GM19328 (cell line): ENCODE data around the gene NCKAP5.

Experiments
- ATAC-seq: cut with Tn5 transposase; IDR thresholded peaks from one replicate; pipeline ENCODE4 v1.9.1; 2021; ENCODE audit warnings: mild to moderate bottlenecking, moderate library complexity; ENCODE audit not compliant: unreplicated experiment

Gene NCKAP5

GRCh38 chr2:133061874-133062593 is 506.2 kb downstream of the NCKAP5 start:
- ATAC-seq, result no peak

GRCh38 chr2:133054297-133054696 is 514.0 kb downstream of the NCKAP5 start:
- ATAC-seq, result no peak

GRCh38 chr2:133053541-133053940 is 514.7 kb downstream of the NCKAP5 start:
- no peak for ATAC-seq

- no peak for ATAC-seq
Observed at GRCh38 chr2:133045787-133046186, 522.5 kb downstream of the NCKAP5 start.

GRCh38 chr2:133044556-133044955 is 523.7 kb downstream of the NCKAP5 start:
- ATAC-seq, result no peak

- ATAC-seq, result no peak
Observed at GRCh38 chr2:133040170-133040569, 528.1 kb downstream of the NCKAP5 start.

GRCh38 chr2:133039531-133039930 is 528.7 kb downstream of the NCKAP5 start:
- ATAC-seq, result no peak

- no peak for ATAC-seq
Observed at GRCh38 chr2:133026536-133027177, 541.6 kb downstream of the NCKAP5 start.

GRCh38 chr2:133025004-133025403 is 543.3 kb downstream of the NCKAP5 start:
- ATAC-seq, result no peak

- ATAC-seq, result no peak
Observed at GRCh38 chr2:133012847-133013734, 555.2 kb downstream of the NCKAP5 start.

- ATAC-seq, result no peak
Observed at GRCh38 chr2:133004623-133005022, 563.6 kb downstream of the NCKAP5 start.

- no peak for ATAC-seq
Observed at GRCh38 chr2:132999421-132999820, 568.8 kb downstream of the NCKAP5 start.

GRCh38 chr2:132998221-132998620 is 570.0 kb downstream of the NCKAP5 start:
- ATAC-seq, result no peak

GRCh38 chr2:132991471-132992045 is 576.7 kb downstream of the NCKAP5 start:
- ATAC-seq, result no peak

GRCh38 chr2:132984731-132985130 is 583.5 kb downstream of the NCKAP5 start:
- no peak for ATAC-seq

GRCh38 chr2:132980304-132980703 is 588.0 kb downstream of the NCKAP5 start:
- ATAC-seq, result no peak

- no peak for ATAC-seq
Observed at GRCh38 chr2:132979339-132980093, 588.7 kb downstream of the NCKAP5 start.

GRCh38 chr2:132978840-132979239 is 589.4 kb downstream of the NCKAP5 start:
- ATAC-seq, result no peak

- ATAC-seq, result no peak
Observed at GRCh38 chr2:132977812-132978529, 590.3 kb downstream of the NCKAP5 start.
